Middle frontal gyrus (tissue), 1 donor: Measurements from ENCODE around the gene FRMD1.

Experiments used
- DNase-seq: peaks from one replicate; pipeline ENCODE4 v3.0.0-alpha.2; 2015; ENCODE audit warnings: low spot score; ENCODE audit errors: extremely low spot score

Gene FRMD1

DNA sequence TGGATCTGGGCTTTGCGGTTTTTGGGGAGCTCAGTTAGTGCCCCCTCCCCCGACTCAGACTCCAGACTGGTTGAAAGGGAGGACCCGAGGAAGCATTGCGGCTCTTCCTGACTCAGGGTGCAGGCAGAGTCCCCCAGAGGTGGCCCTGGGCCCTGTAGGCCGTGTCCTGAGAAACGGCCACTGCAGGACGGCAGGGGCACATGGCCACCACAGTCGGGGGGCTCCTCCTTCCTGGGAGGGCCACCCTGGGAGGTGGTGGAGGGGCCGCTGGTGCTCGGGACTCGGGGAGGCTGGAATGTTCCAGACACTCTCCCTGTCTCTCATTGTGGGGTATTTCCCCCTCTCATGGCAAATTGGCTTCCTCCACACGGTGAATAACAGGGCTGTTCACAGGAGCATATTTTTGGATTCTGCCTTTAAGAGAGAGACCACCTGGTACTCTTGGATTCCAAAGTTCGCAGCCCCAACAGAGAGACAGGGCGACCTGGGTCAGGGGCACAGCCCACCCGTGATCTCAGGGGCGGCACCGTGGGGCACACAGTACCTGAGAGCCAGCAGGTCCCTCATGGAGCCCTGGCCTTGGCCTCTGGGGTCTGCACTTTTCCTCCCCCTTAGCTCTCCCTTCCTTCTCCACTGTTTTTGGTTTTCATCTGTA, 35.7 kb downstream of the FRMD1 start:
- no peak for DNase-seq

DNA sequence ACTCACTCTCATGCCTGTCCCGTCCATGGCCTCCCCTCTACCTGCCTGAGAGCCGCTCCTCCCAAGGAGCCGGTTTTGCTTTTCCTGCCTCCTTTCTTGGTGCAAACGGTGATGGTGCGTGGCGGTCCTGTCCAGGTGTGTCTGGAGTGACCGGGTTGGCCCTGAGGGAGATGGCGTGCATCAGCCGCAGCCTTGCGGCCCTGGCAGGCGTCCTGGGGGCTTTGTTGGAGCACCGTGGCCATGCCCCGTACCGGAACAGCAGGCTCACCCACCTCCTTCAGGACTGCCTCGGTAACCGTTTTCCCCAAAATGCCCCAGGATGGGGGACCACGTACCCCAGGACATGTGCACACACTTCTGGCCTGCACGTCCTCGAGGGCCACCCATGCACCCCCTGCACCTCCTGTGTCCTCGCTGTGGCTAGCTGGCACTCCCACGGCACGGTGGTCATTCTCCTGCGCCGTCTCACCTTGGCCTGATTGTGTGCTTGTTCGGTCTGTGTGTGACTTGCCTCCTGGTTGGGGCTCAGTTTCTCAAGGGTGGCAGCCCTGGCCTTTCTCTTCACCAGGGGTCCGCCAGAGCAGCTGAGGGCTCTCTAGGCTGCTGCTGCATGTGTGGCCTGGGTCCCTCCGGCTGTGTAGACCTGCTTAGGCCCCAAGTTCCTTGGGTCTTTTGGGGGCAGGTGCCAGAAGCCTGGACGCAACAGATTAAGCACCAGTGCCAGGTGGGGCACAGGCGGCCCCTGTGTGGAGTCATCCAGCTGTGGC, 36.4 kb downstream of the FRMD1 start:
- no peak for DNase-seq

DNA sequence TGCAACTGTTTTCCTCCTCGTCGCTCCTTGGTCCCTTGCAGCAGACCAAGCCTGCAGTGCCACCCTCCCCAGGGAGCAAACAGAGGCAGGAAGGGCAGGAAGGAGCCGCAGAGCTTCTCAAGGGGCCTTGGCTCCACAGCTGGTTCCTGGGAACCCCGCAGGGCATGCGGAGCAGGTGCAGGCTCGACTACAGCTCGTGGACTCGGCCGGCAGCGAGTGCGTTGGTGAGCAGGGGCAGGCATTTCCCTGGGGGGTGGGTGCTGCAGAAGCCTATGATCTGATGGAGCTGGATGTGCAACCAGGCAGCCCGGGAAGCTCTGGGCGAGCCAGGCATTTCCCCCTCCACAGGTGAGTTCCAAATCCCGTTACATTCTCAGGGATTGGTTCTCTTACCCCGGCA, 37.1 kb downstream of the FRMD1 start:
- DNase-seq = no peak

DNA sequence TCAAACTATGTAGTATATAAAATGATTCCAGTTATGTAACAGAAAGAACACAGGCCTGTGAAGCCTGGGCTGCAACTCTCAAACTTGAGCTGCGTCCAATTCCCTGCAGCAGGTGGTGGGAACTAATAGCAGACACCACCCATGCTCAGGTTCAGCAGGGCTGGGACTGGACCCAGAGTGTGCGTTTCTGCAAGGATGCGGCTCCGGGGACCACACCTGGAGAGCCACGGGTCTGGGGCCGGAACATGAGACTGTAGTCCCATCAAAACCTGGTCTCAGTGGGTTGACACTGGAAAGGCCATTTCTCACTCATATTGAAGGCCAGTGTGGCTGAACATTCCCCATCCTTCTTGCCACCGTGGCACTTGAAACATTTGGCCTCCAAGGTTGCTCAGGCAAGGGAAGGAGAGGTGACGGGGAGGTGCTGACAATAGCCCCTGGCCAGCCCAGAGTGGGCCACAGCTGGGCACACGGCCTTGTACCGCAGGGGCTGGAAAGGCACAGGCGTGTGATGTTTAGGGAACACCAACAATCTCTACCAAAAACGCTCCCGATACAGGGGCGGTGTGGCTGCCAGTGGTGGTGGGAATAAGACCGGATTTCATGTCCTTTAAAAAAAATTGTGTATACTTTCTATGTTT, 38.0 kb downstream of the FRMD1 start:
- DNase-seq = no peak

DNA sequence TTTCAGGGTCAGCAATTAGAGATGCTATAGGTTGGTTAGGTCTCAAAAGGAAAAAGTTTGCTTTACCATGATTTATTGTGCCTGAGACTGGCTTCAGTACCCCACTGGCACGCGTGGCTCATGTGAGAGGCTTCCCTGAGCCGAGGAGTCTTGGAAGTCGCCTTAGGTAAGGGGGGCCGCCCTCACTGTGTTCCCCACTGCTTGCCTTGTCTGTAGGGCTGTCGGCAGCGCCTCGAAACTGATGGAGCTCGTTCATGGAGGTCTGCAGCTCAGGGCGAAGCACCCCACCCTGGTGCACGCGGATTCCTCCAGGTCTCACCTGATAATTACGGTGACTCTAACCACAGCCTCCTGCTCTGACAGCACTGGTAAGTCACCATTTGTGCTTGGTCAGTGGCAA, 39.2 kb downstream of the FRMD1 start:
- DNase-seq = no peak

DNA sequence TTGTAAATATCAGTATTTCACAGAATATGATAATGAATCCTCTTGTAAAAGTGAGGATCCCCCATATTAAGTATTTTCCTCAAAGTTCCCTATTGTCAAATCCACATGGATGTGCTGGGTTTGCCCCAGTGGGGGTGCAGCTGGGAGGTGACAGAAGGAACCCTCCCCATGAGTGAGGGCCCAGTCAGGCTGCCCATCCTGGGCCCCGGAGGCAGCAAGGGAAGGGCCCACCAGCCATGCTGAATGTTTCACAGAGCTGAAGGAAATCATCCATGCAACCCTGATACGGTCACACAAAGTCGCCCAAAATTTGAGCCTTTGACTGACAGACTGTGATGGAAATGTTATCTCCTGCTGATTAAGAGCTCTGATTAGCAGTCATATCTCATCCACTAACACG, 39.7 kb downstream of the FRMD1 start:
- DNase-seq = no peak

DNA sequence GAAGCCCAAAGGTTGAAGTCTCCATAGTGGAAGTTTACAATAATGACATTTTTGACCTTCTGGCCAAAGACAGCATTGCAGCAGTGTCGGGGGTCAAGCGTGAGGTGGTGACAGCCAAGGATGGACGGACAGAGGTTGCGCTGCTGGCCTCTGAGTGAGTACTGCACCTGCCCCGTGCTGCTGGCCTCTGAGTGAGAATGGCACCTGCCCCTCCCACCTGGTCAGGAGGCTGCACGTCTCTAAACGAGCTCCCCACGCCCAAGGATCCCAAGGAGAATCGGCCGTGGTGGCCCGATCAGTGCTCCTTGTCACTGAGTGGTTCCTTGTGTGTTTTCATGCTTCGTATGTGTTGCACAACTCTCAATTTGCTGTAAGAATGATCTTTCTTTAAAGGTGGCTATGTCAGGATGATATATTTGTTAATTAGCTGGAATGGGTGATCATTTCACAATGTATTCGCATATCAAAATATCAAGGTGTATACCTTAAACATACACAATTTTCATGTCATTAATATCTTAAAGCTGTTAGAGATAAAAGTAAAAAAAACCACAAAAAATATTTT, 40.4 kb downstream of the FRMD1 start:
- DNase-seq = no peak

DNA sequence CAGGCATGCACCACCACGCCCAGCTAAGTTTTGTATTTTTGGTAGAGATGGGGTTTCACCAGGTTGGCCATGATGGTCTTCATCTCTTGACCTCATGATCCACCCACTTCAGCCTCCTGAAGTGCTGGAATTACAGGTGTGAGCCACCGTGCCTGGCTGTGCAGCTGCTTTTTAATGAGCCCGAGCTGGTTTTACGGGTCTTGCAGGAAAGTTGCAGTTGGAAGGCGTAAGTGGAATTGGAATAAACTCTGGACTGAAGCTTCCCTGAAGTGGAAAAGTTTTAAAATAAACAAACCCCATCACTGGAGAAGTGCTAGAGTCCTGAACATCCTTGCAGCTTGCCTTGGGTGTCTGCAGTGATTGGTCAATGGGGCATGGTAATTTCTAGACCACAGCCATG, 41.2 kb downstream of the FRMD1 start:
- DNase-seq = no peak

DNA sequence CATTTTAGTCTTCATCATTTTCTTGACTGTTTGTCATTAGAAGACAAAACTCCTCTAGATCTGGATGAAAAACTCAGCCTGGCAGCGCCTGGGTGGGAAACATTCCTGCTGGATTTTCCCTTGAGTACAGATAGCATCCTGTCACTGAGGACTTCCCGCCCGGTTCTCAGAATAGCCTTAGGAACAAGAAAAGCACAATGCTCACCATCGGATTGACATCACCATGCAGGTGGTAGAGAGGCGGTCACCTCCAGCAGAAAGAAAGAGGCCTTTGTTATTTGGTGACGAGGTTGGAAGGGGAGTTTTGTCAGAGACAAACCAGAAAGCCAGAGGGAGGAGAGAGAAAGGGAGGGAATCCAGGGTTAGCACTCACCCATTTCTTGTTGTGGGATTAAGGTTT, 41.8 kb downstream of the FRMD1 start:
- DNase-seq = no peak

DNA sequence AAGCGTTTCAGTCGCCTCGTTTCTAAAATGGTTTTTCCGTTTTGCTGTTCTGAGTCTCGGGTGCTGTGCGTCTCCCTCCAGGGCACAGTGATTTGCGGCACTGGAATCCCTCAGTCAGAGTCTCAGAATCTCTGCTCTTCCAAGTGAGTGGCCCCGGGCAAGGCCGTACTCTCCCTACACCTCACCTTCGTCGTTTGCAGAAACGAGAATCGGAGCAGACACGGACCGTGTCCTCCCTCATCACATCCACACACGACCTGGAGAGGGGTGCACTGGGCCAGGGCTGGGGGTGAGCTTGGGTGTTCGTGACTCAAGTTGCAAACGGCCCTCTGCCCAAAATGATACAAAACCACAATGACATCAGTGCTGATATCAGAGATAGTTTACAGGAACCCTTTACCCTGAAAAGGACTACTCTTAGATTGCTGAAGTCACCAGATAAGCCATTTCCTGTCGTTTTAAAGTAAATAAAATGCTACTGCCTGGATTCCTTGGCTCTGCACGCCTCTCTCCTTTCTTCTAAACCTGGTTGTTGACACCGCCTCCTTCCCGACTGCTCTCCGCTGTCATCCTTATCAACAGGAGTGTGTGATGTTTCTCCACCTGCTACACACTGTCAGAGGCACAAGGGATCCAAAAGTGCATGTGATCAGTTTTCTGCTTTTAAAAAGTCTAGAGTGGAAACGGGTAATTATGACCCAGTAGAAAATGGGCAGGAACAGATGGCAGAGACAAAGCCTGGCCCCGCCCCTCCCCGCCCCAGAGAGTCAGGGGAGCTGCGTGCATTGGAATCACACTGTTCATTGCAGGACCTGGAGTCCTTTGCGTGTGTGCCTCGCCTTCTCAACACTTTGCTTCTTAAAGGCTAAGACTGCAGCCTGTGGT, 43.1 kb downstream of the FRMD1 start:
- DNase-seq = no peak

DNA sequence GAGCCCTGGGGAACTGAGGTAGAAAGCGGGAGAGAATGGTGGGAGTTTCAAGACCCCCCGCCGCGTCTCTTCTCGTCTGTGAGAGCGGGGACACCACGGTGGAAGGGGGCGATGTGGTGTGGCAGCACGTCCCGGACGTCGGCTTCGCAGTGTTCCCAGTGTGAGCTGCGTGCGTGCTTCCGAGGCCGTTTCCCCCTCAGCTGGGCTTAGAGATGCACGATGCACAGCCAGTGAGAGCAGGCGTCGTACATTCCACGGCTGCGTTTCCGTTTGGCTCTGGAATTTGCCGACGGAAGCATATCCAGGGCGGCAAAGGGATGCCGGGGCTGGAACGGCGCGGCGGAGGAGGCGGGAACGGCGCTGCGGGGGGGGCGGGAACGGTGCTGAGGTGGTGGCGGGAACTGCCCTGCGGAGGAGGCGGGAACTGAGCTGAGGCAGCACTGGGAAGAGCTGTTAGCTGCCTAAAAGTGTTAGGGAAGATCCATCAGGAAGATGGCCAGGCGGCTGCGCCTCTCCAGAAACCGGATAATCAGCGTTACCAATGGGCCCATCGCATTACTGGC, 43.8 kb downstream of the FRMD1 start:
- DNase-seq = no peak

DNA sequence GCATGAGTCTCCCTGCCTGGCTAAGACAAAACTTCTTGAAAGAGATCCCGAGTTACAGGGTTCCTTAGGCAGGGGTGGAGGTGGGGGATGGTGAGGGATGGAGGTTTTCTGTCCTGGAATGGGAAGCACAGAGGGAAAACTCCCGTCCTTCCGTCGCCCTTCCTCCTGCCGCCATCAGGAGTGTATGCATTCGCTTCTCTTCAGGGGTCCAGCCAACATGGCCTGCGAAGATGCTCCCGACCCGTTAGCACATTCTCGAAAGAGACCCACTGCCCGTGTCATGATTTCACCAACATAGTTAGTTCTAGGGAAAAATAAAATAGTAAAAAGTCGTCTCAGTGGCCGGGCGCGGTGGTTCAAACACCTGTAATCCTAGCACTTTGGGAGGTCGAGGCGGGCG, 44.5 kb downstream of the FRMD1 start:
- DNase-seq = no peak

DNA sequence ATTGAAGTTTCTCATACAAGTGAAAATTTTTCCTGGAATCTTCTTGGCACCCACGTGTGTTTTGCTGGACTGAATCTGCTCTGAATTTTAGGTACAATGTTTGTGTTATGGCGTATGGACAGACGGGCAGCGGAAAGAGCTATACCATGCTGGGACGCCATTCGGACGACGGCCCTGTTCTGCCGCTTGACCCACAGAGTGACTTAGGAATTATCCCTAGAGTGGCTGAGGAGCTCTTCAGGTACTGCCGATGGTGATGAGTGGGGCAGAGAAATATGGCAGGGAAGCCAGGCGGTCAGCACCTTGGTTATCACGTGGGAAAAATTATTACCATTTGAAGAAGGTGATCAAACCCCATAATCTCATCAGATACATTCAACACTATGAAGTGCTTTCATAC, 45.2 kb downstream of the FRMD1 start:
- no peak for DNase-seq

DNA sequence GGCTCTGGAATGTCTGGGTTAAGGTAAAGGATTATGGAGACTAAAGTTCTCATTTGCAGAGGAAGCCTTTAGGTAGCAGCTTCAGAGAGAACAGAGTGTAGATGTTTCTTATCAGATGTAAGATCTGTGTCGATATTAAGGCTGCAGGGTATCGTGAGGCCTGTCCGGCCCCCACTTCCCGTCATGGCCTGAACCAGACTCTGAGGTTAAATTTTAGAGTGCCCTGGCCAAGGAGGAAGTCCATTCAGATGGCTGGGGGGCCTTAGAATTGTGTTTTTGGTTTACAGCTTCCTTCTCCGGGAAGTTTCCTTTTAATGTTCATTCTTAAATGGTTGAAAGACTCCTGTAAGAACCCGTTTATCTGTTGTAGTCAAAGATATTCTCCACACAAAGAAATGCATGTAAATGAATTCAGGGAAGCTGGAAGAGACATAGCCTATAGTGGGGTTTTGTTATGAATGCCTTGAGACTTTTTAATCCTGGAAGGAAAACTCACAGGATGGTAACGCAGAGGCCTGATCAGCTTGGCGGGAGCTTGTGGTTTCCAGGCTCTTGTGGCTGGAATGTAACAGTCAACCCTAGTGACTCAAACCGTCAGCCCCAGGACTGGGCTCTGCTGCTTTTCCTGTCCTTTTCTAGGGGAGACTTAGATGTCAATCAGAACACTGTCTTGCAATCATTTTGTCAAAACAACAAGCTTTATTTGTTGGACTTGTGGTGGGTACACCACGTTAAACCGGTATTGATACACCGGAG, 46.8 kb downstream of the FRMD1 start:
- no peak for DNase-seq

DNA sequence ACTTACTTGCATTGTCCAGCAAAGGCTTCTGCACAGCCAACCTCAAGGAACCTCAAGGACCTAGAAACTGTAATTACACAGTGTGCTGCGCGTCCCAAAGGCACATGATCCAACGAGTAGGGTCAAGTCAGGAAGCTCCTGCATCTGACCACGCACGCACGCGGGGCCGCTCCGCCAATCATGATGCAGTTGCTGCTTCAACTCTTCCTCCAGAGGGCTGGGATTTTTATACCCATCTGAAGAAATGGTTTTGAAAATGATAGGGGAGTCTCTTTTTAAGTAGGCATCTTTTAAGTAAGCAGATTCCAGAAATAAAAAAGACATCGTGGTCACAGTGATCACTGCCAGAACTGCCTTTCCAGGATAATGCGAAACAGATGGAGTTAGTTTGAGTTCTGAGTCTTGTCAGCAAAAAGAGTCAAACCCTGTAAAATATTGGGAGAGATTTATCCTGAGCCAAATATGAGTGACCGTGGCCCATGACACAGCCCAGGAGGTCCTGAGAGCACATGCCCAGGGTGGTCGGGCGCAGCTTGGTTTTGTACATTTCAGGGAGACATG, 47.5 kb downstream of the FRMD1 start:
- no peak for DNase-seq

DNA sequence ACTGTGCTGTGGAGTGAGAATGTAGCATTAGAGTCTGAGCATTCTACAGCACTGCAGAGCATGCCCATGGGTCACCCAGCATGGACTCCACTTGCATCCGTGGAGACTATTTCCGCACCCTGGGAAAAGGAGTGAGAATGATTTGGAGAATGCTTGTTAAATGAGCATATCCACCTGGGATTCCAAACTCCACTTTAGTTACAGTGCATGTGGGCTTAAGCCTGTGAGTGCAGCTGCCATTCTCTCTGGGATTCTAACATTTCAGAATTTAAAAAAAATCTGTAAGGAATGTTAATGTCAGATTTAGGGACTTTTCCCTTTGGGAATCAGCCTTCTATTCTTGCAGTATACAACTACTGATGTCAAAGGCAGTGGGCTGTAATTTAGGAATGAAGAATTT, 48.1 kb downstream of the FRMD1 start:
- no peak for DNase-seq

DNA sequence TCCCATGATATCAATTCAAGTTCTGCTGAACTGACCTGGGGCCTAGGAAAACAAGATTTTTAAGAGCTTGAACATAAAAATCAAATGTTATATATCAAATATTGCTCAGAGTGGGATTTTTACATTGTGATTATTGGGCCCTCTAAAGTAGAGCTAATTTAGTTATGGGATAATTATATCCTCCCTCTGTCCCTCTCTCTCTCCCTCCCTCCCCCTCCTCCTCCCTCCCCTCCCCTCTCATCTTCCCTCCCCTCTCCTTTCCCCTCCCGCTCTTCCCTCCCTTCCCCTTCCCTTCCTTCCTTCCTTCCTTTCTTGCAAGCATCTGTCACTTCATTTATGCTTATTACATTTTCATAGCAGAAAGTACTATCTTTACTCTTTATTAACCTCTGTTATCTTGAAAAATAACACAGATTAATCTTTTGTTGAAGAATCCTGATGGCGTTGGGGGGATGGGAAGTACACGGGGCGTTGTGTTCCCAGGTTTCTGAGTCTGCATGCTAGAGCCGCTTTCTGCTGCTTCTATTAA, 48.7 kb downstream of the FRMD1 start:
- no peak for DNase-seq

DNA sequence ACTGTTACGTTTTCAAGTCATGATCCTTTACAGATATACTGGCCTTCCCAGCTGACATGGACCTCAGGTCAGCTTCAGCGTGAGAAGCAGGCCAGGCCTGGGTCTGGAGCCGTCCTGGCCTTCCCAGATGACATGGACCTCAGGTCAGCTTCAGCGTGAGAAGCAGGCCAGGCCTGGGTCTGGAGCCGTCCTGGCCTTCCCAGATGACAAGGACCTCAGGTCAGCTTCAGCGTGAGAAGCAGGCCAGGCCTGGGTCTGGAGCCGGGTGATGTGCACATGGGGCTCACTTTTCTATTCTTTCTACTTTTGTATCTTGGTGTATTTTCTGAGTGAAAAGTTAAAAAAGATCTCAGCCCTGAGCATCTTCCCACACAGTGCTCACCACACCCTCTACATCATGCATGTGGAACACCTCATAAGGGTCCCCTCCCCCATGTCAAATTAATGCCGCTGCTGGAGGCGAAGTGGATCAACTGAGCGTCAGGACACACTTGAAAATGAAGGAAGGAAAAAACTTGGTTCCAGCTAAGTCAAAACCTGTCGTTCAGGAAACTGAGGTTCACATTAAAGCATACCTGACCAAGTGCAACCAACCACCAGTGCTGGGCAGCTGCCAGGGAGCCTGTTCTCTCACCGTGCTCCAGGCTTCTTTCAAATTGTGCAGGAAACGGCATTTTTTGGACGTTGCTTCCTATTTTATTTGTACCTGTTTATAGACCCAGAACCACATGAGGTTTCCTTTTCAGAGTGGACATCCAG, 49.4 kb downstream of the FRMD1 start:
- DNase-seq = no peak

DNA sequence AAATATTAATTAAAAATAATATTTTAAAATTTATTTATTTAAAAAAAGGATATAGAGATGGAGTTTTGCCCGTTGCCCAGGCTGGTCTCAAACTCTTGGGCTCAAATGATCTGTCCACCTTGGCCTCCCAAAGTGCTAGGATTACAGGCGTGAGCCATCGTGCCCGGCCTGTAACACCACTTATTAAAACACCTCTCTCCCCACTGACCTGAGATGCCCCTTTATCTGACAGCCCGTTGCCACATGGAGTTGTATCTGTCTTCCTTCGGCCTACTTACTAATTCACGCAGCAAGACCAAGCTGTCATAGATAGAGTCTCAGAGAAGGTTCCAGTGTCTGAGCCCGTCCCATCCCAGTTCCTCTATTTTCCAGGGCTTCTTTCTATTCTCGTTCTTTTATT, 50.8 kb downstream of the FRMD1 start:
- DNase-seq = no peak
